Measurements from ENCODE around the gene SNX14.

DNA sequence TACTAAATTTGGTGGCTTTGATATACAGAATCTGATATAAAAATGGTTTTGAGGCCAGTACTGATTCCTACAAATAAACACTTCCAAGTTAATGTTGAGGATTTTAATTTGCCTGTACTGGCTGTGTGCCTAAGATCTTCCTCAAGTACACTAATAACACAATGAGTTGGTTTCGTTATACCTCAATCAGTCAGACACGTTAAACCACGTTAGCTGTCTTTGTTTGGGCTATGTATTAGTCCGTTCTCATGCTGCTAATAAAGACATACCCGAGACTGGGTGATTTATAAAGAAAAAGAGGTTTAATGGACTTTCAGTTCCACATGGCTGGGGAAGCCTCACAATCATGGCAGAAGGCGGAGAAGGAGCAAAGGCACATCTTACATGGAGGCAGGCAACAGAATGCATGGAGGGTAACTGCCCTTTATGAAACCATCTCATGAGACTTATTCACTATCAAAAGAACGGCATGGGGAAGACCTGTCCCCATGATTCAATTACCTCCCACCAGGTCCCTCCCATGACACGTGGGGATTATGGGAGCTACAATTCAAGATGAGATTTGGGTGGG lies 97.6 kb downstream of the SNX14 start:
- TF ChIP-seq CTCF (IDR thresholded peaks at IDR 0.05) (no peak), POLR2AphosphoS5 (IDR thresholded peaks at IDR 0.05) (no peak)
